NCI-H748 treated with DMSO at 0.1 percent for 48 hours (cell line): ENCODE data around the gene REG1A.

Experiments used
- DNase-seq: peaks from one replicate; lab custom pipeline; 2025; lab: John Stamatoyannopoulos, UW

The REG1A gene

GRCh38 chr2:79120194-79120713, at the start of gene REG1A:
REG1A (plus strand) TSS chr2:79120488; CDS start chr2:79120862, 374 bp downstream.
- no peak for DNase-seq

GRCh38 chr2:79071078-79071477, 49.2 kb upstream of the REG1A start:
- DNase-seq: no peak

- DNase-seq: no peak
These were observed 37.3 kb upstream of the REG1A start for GRCh38 chr2:79082987-79083386.

GRCh38 chr2:79083597-79084251, 36.6 kb upstream of the REG1A start:
- DNase-seq: no peak

GRCh38 chr2:79084495-79085135, 35.7 kb upstream of the REG1A start:
- DNase-seq: no peak

- DNase-seq: no peak
These were observed 34.9 kb upstream of the REG1A start for GRCh38 chr2:79085382-79085781.

GRCh38 chr2:79086255-79086654, 34.0 kb upstream of the REG1A start:
- no peak for DNase-seq

GRCh38 chr2:79087785-79088364, 32.4 kb upstream of the REG1A start, which contains the start of gene REG1B:
REG1B (minus strand) TSS chr2:79087993; CDS start chr2:79087612, 381 bp downstream.
- DNase-seq: no peak

- no peak for DNase-seq
These were observed 29.6 kb upstream of the REG1A start for GRCh38 chr2:79090693-79091092.

- DNase-seq: no peak
These were observed 22.4 kb upstream of the REG1A start for GRCh38 chr2:79097843-79098242.

GRCh38 chr2:79099140-79099686, 21.1 kb upstream of the REG1A start:
- DNase-seq: no peak

GRCh38 chr2:79100285-79100684, 20.0 kb upstream of the REG1A start:
- DNase-seq: no peak

GRCh38 chr2:79101024-79101423, 19.3 kb upstream of the REG1A start:
- DNase-seq: no peak

- DNase-seq: no peak
These were observed 17.1 kb upstream of the REG1A start for GRCh38 chr2:79103214-79103613.

GRCh38 chr2:79105259-79105658, 15.0 kb upstream of the REG1A start:
- no peak for DNase-seq

- DNase-seq: no peak
These were observed 8.0 kb upstream of the REG1A start for GRCh38 chr2:79112269-79112668.

- no peak for DNase-seq
These were observed 5.3 kb upstream of the REG1A start for GRCh38 chr2:79114797-79115494.

GRCh38 chr2:79116997-79117928, 3.0 kb upstream of the REG1A start:
- DNase-seq: no peak

- DNase-seq: no peak
These were observed 2.4 kb downstream of the REG1A start for GRCh38 chr2:79122676-79123075.

- DNase-seq: no peak
These were observed 4.8 kb downstream of the REG1A start for GRCh38 chr2:79124907-79125720.

GRCh38 chr2:79125721-79125985, 5.4 kb downstream of the REG1A start:
- DNase-seq: no peak
